Activated CD8-positive, alpha-beta memory T cell treated with anti-CD3 and anti-CD28 coated beads, Interleukin-2, amount 50 U/mL, for 1 hour (primary cell): ENCODE results near the gene ADAMTS7.
"Not testable (repeated sequence)": the region's sequence is repeated elsewhere in the genome, so short reads cannot be mapped to it uniquely, and the experiment has no call there.

ENCODE experiments used
- DNase-seq: peaks from one replicate; pipeline ENCODE4 v3.0.0-alpha.2; 2020; ENCODE audit errors: extremely low read depth

Gene ADAMTS7, protein sequence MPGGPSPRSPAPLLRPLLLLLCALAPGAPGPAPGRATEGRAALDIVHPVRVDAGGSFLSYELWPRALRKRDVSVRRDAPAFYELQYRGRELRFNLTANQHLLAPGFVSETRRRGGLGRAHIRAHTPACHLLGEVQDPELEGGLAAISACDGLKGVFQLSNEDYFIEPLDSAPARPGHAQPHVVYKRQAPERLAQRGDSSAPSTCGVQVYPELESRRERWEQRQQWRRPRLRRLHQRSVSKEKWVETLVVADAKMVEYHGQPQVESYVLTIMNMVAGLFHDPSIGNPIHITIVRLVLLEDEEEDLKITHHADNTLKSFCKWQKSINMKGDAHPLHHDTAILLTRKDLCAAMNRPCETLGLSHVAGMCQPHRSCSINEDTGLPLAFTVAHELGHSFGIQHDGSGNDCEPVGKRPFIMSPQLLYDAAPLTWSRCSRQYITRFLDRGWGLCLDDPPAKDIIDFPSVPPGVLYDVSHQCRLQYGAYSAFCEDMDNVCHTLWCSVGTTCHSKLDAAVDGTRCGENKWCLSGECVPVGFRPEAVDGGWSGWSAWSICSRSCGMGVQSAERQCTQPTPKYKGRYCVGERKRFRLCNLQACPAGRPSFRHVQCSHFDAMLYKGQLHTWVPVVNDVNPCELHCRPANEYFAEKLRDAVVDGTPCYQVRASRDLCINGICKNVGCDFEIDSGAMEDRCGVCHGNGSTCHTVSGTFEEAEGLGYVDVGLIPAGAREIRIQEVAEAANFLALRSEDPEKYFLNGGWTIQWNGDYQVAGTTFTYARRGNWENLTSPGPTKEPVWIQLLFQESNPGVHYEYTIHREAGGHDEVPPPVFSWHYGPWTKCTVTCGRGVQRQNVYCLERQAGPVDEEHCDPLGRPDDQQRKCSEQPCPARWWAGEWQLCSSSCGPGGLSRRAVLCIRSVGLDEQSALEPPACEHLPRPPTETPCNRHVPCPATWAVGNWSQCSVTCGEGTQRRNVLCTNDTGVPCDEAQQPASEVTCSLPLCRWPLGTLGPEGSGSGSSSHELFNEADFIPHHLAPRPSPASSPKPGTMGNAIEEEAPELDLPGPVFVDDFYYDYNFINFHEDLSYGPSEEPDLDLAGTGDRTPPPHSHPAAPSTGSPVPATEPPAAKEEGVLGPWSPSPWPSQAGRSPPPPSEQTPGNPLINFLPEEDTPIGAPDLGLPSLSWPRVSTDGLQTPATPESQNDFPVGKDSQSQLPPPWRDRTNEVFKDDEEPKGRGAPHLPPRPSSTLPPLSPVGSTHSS (N-terminal part only)

DNA sequence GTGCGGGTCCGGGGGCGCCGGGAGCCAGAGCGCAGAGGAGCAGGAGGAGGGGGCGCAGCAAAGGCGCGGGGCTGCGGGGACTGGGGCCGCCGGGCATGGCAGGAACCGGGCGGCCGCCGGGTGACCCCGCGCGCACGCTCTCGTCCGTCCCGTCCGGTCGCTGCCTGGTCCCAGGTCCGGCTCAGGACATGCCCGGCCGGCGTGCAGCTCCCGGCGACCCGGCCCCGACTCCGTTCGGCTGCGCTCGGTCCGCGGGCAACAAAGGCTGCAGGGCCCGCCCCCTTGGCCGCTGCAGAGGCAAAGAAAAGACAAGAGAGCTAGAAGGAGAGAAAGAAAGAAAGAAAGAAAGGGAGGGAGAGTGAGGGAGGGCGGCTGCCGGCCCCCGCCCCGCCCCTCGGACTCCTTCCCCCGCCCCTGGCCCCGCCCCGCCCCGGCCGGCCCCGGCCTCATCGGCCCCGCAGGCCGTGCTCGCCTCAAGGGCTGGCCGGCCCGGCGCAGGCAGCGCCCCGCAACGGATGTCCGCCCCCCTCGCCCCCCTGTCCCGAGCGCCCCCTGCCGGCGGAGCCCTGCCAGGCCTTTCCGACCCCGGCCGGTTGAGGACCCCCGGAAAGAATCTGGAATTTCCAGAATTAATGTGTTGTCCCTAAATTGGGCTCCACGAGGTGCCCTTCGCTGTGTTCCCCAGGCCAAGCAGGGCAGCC lies at the start of gene ADAMTS7:
ADAMTS7 (minus strand) TSS at position 341 of the 701 bp plus-strand sequence; CDS start at position 97, 244 bp downstream.
- DNase-seq = no peak

DNA sequence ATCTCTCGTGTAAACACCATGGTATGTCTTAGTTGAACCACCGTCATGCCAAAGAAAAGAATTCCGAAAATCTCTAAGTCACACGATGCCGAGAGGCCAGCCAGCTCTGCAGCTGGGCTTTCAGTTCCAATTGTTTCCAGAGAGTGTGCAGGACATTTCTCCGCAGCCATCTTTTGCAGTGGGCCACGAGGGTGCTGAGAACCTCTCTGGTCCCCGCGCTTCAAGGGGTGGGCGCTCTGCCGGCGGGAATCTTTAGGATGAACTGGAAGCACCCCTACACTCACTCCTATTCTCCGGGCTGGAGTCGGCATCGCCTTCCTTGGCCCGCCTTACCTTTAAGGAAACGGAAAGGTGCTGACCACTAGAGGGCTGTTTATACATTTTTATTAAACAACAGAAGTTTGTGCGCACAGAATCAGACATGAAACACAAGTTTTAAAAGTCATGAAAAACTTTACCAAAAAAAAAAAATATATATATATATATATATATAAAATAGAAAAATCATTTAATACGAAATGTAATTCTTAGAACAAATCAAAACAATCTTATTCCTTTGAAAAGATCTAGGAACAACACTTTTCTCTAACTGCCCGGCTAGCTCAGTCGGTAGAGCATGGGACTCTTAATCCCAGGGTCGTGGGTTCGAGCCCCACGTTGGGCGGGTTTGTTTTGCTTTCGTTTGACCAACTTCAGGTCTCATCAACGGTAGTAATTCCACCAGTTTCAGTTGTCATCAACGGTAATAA lies 48.9 kb upstream of the ADAMTS7 start:
- no peak for DNase-seq

GRCh38 chr15:78855746-78856145 lies 44.5 kb upstream of the ADAMTS7 start:
- no peak for DNase-seq

- DNase-seq = no peak
These were observed 43.6 kb upstream of the ADAMTS7 start for GRCh38 chr15:78854833-78855372.

GRCh38 chr15:78853500-78853899 lies 42.2 kb upstream of the ADAMTS7 start:
- no peak for DNase-seq

DNA sequence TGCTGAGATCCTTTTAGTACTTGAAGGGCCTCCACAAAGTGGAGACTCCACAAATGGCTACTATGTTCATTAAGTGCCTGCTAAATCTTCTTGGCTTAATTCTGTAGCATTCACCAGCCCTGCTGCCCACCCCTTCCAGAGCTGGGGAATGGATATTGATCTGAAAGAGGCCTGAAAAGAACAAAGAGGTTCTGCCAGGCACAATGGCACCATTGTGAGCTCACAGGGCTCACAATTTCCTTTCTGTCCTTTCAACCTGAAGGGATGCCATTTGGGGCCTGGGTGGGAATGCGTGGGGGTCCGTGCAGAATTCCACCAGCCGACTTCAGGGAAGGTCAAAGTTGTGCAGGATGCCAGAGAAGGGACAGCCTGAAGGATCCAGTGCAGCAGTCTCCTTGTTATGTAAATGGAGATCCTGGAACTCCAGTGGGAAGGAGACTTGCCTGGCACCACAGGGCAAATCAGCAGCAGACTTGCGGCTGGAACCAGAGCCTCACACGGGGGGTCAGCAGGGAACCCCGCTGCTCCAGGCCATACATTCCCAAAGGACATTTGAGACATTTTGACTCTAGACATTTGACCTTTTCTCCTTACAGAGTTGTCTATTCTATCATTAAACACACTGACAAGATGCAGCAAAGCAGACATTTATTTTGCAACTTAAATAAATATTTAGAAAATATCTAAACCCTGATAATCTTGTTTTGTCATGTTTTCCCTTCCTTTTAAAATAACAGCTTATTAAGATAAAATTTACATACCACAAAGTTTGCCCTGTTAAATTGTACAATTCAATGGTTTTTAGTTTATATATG lies 39.9 kb upstream of the ADAMTS7 start:
- no peak for DNase-seq

- no peak for DNase-seq
These were observed 39.1 kb upstream of the ADAMTS7 start for GRCh38 chr15:78850352-78850751.

GRCh38 chr15:78847387-78847906 lies 36.2 kb upstream of the ADAMTS7 start:
- not testable (repeated sequence) for DNase-seq

DNA sequence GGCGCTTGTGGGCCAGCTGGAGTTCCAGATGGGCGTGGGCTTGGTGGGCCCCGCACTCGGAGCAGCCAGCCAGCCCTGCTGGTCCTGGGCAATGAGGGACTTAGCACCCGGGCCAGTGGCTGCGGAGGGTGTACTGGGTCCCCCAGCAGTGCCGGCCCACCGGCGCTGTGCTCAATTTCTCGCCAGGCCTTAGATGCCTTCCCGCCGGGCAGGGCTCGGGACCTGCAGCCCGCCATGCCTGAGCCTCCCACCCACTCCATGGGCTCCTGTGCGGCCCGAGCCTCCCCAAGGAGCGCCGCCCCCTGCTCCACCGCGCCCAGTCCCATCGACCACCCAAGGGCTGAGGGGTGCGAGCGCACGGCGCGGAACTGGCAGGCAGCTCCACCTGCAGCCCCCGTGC lies 35.6 kb upstream of the ADAMTS7 start:
- not testable (repeated sequence) for DNase-seq

DNA sequence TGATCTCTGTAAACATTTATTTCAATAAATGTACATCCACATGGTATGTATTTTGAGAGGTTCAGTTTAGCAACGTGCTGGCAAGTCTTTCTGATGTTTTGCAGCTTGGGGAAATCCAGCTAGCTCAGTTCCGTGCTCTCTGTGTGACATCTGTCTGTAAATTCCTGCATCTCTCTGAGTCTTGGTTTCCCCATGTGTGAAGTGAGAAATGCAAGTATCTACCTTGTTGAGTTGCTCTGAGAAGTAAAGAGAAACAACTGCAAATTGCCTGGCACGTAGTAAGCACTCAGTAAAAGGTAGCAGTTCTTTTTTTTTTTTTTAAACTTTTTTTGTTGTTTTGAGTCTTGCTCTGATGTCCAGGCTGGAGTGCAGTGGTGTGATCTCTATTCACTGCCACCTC lies 31.3 kb upstream of the ADAMTS7 start:
- DNase-seq = no peak

DNA sequence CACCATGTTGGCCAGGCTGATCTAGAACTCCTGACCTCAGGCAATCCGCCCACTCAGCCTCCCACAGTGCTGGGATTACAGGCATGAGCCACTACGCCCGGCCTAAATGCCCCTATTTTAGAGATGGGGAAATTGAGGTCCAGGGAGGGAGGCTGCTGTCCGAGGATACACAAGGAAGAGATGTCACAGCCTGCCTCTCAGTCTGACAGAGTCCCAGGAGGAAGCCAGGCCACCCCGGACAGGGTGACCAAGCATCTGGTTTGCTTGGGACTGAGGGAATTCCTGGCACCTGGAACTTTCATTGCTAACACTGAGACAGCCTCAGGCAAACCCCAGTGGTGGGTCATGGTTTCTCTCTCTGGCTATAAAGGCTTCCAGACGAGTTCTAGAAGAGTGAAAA lies 30.6 kb upstream of the ADAMTS7 start:
- no peak for DNase-seq

DNA sequence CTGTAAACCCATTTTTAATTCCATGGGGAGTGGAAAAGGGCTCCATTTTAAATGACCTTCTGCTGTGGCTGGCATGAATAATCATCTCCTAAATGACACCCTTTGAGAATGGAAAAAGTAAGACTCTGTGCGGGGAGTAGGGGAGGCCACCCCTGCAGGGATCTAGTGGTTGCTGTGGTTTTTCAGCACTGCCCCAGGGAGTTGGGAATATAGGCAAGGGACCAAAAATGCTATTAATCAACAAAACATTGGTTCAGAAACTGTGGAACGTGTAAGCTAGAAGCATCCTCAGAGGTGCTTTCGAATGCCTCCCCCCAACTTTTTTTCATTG lies 30.1 kb upstream of the ADAMTS7 start:
- no peak for DNase-seq

DNA sequence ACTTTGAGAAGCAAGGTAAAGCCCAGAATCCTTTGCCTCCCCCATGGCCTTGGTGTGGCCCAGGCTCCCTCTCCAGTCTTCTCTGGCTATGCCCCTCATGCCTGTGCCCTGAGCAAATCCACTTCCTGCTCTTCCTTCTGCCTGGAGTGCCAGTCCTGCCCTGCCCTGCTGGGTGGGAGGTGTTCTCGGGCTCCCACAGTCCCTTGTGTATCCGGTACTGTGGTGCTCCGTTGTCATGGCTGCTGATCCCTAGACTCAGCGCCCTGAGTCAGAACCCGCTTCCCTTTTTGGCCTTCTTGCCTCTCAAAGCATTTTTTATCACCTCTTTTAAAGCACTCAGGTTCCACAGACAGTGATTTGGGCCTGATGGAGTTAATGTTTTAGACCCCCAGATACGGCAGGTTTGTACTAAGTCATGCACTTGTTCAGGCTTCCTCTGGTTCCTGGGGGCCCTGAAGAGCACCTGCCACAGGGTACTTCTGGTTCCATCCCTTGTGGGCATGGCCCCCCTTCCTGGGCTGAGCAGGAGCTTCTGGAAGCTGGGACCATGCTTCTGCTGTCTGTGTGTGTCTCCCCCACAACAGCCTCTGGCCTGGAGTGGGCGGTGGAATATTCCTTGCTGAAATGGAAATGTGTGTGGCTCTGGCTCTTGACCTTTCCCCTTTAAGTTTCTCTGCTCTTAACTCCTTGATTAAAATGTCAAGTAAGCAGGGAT lies 29.6 kb upstream of the ADAMTS7 start:
- DNase-seq = no peak

DNA sequence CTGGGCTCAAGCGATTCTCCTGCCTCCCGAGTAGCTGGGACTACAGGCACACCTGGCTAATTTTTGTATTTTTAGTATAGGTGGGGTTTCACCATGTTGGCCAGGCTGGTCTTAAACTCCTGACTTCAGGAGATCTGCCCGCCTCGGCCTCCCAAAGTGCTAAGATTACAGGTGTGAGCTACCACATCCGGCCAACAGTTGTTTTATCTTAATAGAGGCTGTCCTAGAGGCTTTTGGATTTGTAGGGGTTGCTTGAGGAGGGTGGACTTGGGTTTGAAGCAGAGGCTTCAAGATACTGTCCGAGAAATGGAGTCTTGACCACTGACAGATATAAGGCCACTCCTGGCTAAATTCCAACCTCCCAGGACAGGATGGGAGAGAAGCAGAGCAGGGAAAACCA lies 27.9 kb upstream of the ADAMTS7 start:
- not testable (repeated sequence) for DNase-seq

- no peak for DNase-seq
These were observed 27.2 kb upstream of the ADAMTS7 start for GRCh38 chr15:78838489-78838888.

DNA sequence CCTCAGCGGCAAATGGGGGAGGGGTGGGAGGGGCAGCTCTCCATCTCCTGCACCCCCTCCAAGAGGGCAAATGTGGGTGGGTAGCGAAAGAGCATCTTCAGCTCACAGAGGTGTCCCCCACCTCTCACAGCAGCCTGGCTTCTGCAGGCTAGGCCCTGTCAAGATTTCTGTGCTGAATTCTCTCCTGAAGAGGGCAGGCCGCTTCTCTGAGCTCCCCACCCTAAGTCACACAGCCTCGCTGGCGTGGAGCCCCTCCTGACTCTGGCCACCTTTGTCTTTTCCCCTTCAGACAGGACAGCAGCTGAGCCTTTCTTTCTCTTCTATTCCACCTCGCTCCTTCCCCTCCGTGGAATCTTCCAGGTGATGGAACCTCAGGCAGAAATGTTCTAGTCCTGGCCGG lies 26.3 kb upstream of the ADAMTS7 start:
- DNase-seq = no peak

GRCh38 chr15:78837131-78837530 lies 25.9 kb upstream of the ADAMTS7 start:
- DNase-seq = no peak

GRCh38 chr15:78836333-78836732 lies 25.1 kb upstream of the ADAMTS7 start:
- DNase-seq = no peak
